Measurements from ENCODE around the gene RTN4RL1. TPM values are rescaled to one million over a fixed set of nuclear protein-coding genes. Genes with fewer than 3 reads are reported as not detected.

The RTN4RL1 gene
- polyA plus RNA-seq, 1 donor (not counting 4 experiments of a cell fraction or from before 2014, with no cell fraction given): 2.3 TPM

- H3K79me2 ChIP-seq (ENCODE audit: control insufficient read depth, insufficient read depth, low read length): peaks cover 5% of the 10 kb centered on the region
- H3K27ac ChIP-seq (ENCODE audit: control insufficient read depth, insufficient read depth, low read length): no peak overlapping the region
- TF ChIP-seq CTCF (optimal IDR thresholded peaks at IDR 0.05 in 1 of 3, IDR thresholded peaks at IDR 0.05 in 1 of 3, conservative IDR thresholded peaks at IDR 0.05 in 1 of 3; ENCODE audit: extremely low read depth in 1 of 3, insufficient read depth in 2 of 3, low read length in 3 of 3): peak; percentile 38 to 68 (median 55)
- TF ChIP-seq EZH2 (IDR thresholded peaks at IDR 0.05; ENCODE audit: low read length): no peak
- H3K9me1 ChIP-seq (ENCODE audit: control insufficient read depth, extremely low read depth, insufficient read depth, low read length): no peaks in the 10 kb centered on the region
- DNase-seq (ENCODE audit: low read depth, low spot score) (no peak), FAIRE-seq (no peak)
- peaks cover 9% of the 10 kb centered on the region for H4K20me1 ChIP-seq (ENCODE audit: control insufficient read depth, extremely low read depth, insufficient read depth, low read length)
- H3K36me3 ChIP-seq (ENCODE audit: control insufficient read depth in 2 of 2, extremely low read depth in 1 of 2, insufficient read depth in 2 of 2, low read length in 2 of 2): no peaks in the 10 kb centered on the region
- no peak overlapping the region for H2AFZ ChIP-seq (ENCODE audit: control insufficient read depth, low read length)
- peaks cover 18% of the 10 kb centered on the region for H3K4me1 ChIP-seq (ENCODE audit: control insufficient read depth, extremely low read depth, insufficient read depth, low read length)
- peak overlapping the region; percentile 78 for H3K4me2 ChIP-seq (ENCODE audit: control insufficient read depth, extremely low read depth, insufficient read depth, low read depth, low read length)
- no peaks in the 10 kb centered on the region for H3K9me3 ChIP-seq (ENCODE audit: control insufficient read depth, low read depth, low read length)
- H3K27me3 ChIP-seq (ENCODE audit: control insufficient read depth, extremely low read depth, insufficient read depth, low read length): peaks cover 15% of the 10 kb centered on the region
- H3K9ac ChIP-seq (ENCODE audit: control insufficient read depth, extremely low read depth, insufficient read depth, low read length): peak overlapping the region; percentile 28
- H3K4me3 ChIP-seq (ENCODE audit: control insufficient read depth in 2 of 3, extremely low read depth in 1 of 3, insufficient read depth in 2 of 3, low read depth in 1 of 3, low read length in 3 of 3): peak overlapping the region; percentile 33 to 70 (median 63)
- dilution Hi-C loops (cut with MboI; ENCODE audit: extremely low pct_ligation_motif_present, low sequenced_read_pairs): no loop called here
Measured at GRCh38 chr17:2053380-2054261, 28.5 kb upstream of the RTN4RL1 start.

GRCh38 chr17:2051933-2052559 lies 26.9 kb upstream of the RTN4RL1 start:
- dilution Hi-C loops (cut with MboI; ENCODE audit: extremely low pct_ligation_motif_present, low sequenced_read_pairs): no loop called here
- Histone ChIP-seq H3K4me1 (ENCODE audit: control insufficient read depth, extremely low read depth, insufficient read depth, low read length) (peaks cover 18% of the 10 kb centered on the region), H3K9me3 (ENCODE audit: control insufficient read depth, low read depth, low read length) (no peaks in the 10 kb centered on the region), H3K4me3 (ENCODE audit: control insufficient read depth in 2 of 3, extremely low read depth in 1 of 3, insufficient read depth in 2 of 3, low read depth in 1 of 3, low read length in 3 of 3) (no peak overlapping the region), H3K36me3 (ENCODE audit: control insufficient read depth in 2 of 2, extremely low read depth in 1 of 2, insufficient read depth in 2 of 2, low read length in 2 of 2) (no peaks in the 10 kb centered on the region), H3K27ac (ENCODE audit: control insufficient read depth, insufficient read depth, low read length) (no peak overlapping the region), H3K27me3 (ENCODE audit: control insufficient read depth, extremely low read depth, insufficient read depth, low read length) (peaks cover 15% of the 10 kb centered on the region), H2AFZ (ENCODE audit: control insufficient read depth, low read length) (no peak overlapping the region), H4K20me1 (ENCODE audit: control insufficient read depth, extremely low read depth, insufficient read depth, low read length) (peaks cover 6% of the 10 kb centered on the region), H3K4me2 (ENCODE audit: control insufficient read depth, extremely low read depth, insufficient read depth, low read depth, low read length) (no peak overlapping the region), H3K79me2 (ENCODE audit: control insufficient read depth, insufficient read depth, low read length) (peaks cover 2% of the 10 kb centered on the region), H3K9ac (ENCODE audit: control insufficient read depth, extremely low read depth, insufficient read depth, low read length) (no peak overlapping the region), H3K9me1 (ENCODE audit: control insufficient read depth, extremely low read depth, insufficient read depth, low read length) (no peaks in the 10 kb centered on the region)
- FAIRE-seq: no peak
- TF ChIP-seq EZH2 (IDR thresholded peaks at IDR 0.05; ENCODE audit: low read length) (no peak), CTCF (optimal IDR thresholded peaks at IDR 0.05 in 1 of 3, IDR thresholded peaks at IDR 0.05 in 1 of 3, conservative IDR thresholded peaks at IDR 0.05 in 1 of 3; ENCODE audit: extremely low read depth in 1 of 3, insufficient read depth in 2 of 3, low read length in 3 of 3) (no peak)
- DNase-seq (ENCODE audit: low read depth, low spot score): no peak

Data from keratinocyte (primary cell).